ENCODE data around the gene LRRC1. TPM values are rescaled to one million over a fixed set of nuclear protein-coding genes. Genes with fewer than 3 reads are reported as not detected.

The LRRC1 gene
- total and polyA plus RNA-seq, 2 of the 8 experiments (the other 6 are each of a cell fraction or from before 2014, with no cell fraction given) = 6.7 to 15.9 TPM

DNA sequence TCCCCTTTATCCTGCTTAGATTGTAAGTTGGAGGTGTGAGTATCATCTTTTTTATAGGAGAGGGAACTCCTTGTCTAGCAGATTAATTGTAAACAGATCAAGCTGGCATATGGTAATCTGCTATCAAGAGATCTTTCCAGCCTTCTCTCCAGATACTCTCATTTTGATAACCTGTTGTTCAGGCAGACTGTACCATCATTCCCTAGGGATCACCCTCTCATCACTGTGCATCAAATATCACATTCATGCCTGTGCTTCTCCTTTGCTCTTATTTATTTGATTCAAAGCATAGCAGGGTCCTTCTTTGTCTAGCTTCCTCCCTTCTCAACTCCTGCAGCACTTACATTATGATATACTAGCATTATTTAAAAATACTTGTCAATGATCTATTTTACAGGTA is 73.8 kb downstream of the LRRC1 start (continued):
- TF ChIP-seq, protein P1, sequence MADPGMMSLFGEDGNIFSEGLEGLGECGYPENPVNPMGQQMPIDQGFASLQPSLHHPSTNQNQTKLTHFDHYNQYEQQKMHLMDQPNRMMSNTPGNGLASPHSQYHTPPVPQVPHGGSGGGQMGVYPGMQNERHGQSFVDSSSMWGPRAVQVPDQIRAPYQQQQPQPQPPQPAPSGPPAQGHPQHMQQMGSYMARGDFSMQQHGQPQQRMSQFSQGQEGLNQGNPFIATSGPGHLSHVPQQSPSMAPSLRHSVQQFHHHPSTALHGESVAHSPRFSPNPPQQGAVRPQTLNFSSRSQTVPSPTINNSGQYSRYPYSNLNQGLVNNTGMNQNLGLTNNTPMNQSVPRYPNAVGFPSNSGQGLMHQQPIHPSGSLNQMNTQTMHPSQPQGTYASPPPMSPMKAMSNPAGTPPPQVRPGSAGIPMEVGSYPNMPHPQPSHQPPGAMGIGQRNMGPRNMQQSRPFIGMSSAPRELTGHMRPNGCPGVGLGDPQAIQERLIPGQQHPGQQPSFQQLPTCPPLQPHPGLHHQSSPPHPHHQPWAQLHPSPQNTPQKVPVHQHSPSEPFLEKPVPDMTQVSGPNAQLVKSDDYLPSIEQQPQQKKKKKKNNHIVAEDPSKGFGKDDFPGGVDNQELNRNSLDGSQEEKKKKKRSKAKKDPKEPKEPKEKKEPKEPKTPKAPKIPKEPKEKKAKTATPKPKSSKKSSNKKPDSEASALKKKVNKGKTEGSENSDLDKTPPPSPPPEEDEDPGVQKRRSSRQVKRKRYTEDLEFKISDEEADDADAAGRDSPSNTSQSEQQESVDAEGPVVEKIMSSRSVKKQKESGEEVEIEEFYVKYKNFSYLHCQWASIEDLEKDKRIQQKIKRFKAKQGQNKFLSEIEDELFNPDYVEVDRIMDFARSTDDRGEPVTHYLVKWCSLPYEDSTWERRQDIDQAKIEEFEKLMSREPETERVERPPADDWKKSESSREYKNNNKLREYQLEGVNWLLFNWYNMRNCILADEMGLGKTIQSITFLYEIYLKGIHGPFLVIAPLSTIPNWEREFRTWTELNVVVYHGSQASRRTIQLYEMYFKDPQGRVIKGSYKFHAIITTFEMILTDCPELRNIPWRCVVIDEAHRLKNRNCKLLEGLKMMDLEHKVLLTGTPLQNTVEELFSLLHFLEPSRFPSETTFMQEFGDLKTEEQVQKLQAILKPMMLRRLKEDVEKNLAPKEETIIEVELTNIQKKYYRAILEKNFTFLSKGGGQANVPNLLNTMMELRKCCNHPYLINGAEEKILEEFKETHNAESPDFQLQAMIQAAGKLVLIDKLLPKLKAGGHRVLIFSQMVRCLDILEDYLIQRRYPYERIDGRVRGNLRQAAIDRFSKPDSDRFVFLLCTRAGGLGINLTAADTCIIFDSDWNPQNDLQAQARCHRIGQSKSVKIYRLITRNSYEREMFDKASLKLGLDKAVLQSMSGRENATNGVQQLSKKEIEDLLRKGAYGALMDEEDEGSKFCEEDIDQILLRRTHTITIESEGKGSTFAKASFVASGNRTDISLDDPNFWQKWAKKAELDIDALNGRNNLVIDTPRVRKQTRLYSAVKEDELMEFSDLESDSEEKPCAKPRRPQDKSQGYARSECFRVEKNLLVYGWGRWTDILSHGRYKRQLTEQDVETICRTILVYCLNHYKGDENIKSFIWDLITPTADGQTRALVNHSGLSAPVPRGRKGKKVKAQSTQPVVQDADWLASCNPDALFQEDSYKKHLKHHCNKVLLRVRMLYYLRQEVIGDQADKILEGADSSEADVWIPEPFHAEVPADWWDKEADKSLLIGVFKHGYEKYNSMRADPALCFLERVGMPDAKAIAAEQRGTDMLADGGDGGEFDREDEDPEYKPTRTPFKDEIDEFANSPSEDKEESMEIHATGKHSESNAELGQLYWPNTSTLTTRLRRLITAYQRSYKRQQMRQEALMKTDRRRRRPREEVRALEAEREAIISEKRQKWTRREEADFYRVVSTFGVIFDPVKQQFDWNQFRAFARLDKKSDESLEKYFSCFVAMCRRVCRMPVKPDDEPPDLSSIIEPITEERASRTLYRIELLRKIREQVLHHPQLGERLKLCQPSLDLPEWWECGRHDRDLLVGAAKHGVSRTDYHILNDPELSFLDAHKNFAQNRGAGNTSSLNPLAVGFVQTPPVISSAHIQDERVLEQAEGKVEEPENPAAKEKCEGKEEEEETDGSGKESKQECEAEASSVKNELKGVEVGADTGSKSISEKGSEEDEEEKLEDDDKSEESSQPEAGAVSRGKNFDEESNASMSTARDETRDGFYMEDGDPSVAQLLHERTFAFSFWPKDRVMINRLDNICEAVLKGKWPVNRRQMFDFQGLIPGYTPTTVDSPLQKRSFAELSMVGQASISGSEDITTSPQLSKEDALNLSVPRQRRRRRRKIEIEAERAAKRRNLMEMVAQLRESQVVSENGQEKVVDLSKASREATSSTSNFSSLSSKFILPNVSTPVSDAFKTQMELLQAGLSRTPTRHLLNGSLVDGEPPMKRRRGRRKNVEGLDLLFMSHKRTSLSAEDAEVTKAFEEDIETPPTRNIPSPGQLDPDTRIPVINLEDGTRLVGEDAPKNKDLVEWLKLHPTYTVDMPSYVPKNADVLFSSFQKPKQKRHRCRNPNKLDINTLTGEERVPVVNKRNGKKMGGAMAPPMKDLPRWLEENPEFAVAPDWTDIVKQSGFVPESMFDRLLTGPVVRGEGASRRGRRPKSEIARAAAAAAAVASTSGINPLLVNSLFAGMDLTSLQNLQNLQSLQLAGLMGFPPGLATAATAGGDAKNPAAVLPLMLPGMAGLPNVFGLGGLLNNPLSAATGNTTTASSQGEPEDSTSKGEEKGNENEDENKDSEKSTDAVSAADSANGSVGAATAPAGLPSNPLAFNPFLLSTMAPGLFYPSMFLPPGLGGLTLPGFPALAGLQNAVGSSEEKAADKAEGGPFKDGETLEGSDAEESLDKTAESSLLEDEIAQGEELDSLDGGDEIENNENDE (IDR thresholded peaks at IDR 0.05; ENCODE audit: insufficient replicate concordance, low read length) = no peak
